HTR-8/SVneo (cell line): ENCODE measurements around the gene SORL1.

Experiments
- DNase-seq: peaks from one replicate; pipeline ENCODE4 v3.0.0; 2011; ENCODE audit warnings: low spot score, mixed read lengths; ENCODE audit not compliant: insufficient read length
- FAIRE-seq: peaks from 2 replicates; lab custom pipeline; 2011; peaks lifted over from hg19 to GRCh38; lab: Jason Lieb, UNC

The SORL1 gene

DNA sequence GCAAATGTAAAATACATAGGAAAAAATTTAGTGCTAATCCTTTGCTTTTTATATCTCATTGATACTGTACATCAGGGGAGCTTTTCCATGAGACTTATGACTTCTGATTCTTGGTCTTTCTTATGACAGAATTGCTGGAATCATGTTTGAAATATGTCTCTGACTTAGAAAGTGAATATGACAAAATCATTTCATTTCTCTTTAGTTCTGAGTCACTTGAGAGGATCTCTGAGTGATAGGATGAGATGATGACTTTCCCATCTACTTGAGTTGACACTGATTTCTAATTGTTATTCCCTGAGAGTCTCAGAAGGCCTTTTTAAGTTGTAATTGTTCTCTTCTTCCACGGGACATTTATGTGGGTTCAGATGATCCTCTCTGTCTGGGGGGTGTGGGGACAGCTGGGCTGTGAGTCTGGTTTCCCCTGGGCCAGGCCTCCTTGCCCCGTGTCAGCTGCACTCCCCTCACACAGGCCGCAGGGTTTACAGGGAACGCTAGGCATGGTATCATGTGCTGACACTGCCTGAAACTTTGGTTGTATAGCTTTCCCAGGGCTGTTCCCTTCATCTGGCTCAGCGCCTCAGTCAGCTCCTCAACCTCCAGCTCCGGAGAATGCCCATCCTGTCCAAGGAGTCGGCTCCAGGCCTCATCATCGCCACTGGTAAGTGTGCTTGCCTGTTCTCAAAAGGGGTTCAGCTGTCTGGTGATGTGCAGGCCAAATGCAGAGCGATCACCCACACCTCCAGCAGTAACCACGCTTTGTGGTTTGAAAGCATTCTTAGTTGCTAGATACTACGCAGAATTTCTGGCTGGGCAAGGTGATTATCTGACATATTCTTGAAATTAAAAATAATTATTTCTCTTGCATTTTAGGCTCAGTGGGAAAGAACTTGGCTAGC, 70.2 kb downstream of the SORL1 start:
- DNase-seq (no peak), FAIRE-seq (no peak)

DNA sequence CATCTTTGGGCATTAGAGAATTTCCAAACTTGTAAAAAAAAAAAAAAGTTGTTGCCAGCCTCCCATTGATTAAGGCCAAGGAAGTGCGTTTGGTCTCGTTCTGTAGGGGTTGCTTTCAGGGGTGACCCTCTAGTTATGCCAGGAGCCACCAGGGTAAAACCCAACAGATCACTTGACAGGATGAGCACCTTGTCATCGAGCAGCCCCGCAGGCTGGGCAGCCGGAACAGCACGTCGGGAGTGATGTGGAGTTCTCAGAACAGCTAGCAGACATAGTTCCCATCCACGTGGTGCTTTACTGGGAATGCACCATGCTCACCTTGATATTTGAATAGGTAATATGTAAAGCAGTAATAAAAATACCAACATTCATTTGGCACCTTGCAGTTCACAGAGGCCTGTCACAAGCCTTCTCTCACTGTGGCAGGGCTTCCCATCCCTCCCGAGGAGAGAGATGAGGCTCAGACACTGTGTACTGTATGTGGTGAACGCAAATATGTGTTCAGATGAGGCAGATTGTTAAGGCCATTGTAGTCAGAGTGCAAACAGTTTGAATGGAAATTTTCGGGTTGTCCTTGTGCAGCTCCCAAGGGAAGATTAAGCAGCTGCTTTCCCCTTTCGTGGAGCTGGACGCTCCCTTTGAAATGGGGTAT, 71.6 kb downstream of the SORL1 start:
- no peak for FAIRE-seq

DNA sequence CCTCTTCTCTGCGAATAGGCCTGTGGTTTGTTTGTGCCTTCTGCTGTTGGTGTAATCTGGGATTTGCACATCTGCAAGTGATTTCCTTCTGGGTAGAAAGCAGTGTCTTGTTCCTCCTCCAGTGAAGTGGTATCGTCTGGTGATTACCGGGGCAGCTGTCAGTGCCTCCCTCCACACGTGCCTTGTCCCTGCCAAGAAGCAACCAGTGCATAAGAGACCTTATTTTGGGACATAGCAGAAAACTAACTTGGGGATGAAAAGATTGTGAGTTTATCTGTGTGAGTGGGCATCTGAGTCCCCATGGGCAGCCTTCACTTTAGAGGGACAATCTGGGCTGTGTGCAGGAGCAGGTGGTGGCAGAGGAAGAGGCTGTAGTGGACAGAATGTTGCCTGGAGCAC, 72.1 kb downstream of the SORL1 start:
- FAIRE-seq (no peak), DNase-seq (no peak)

More for the DNA sequence above, 71.6 kb downstream of the SORL1 start:
- DNase-seq, result no peak

DNA sequence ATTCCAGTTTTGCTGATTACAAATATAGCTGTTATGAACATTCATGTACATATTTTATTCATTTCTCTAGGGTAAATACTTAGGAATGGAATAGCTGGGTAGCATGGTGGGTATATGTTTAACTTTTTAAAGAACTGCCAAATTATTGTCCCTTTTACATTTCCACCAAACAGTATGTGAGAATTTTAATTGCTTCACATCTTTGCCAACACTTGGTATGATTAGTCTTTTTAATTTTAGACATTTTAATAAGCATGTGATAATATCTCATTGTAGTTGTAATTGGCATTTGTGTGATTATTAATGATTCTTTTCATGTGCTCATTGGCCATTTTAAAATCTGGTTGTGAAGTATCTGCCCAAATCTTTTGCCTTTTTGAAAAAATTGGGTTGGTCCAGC, 73.3 kb downstream of the SORL1 start:
- DNase-seq (no peak), FAIRE-seq (no peak)

DNA sequence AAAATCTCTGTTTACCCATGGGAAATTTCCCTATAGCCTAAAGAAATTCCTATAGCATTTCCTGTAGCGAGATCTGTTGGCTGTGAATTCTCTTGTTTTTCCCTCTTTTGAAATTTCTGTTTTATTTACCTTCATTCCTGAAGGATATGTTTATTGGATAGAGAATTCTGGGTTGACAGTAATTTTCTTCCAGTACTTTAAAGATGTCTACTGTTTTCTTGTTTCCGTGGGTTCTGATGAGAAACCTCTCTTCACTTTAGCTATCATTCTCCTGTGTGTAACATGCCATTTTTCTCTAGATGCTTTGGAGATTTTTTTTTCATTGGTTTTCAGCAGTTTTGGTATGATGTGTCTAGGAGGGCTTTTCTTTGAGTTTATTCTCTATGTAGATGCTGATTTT, 78.1 kb downstream of the SORL1 start:
- DNase-seq (no peak), FAIRE-seq (no peak)

DNA sequence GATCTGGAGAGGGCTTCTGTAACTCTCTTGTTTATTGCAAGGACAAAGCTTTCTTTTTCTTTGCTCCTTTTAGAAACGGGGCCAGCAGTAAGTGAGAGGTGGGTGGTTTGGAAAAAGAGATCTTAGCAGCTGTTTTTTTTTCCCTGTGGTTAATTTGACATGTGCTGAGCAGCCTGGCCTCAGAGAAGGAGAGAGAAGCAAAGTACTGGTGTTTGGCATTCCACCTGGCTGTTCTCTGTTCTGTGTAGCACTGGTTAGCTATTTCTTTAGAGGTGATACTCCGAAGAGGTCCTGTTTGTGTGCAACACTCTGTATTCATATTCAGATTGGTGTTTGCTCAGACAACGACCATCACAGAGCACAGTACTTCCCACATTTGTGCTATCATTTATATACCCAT, 81.5 kb downstream of the SORL1 start:
- no peak for DNase-seq
- no peak for FAIRE-seq

DNA sequence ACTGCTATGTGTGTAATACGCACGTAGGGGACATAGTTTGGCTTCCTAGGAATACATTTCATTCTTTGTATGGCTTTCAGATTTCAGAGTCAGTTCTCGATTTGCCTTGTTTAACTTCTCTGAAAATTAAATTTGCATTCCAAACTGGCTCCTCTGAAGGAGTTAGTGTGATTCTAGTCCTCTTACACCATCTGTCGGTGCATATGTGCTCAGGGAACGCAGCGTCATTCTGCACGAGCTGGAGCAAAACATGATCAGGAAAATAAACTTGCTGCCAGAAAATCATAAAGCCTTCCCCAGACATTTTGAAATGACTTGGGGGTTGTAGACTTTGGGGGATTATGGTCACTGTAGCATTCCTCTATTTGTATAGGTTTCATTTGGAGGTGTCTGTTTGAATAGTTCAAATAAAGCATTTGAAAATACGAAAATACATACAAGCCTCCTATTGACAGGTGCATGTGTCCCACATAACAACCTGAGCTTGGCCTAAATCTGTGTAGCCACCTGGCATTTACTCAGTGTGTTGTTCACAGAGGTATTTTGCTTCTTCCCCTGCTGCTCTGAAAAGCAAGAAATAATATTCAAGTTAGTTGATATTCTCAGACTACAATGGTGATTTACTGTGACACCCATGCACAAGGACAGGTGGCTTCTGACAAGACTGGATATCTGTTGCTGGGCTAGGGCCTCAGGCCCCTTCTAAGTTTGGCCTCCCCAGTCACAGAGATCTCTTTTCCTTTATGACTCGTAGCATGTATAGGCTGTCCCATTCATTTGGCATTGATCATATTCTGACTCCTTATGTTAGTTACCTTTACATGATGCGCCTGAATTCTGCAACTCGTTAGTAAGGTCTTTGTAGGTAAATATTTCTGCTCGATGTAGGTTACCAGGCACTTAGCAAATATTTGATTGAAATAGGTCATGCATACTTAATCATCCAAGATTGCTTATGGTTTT, 82.3 kb downstream of the SORL1 start:
- no peak for DNase-seq

DNA sequence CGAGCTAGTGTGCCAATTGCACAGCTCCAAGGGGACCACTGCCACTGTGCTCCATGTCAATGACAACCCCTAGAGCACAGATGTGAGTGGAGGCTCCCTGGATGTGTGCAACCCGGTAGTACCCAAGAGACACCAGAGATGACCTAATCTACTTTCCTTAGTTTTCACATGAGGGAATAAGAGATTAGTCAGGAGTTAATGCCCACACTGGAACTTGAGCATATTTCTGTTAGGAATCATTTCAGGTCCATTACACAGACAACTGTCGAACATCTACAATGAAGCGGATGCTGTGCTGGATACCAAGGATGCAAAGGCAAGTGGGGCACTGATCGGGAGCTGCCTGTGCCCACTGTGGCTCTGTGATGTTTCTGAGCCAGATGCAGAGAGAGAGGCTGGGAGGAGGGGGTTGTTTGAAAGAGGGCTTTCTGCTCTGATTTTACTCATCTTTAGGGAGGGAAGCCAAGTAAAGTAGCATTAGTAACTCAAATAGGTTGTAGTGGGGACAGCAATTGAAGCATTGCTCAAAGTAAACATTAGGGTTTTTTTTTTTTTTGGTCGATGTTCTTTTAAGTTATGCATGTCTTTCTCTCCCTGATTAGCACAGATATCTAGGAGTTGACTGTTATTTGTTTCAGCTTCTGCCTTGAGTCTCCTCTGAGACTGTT, 83.1 kb downstream of the SORL1 start:
- FAIRE-seq (no peak), DNase-seq (no peak)

More for the DNA sequence above, 82.3 kb downstream of the SORL1 start:
- FAIRE-seq, result no peak

DNA sequence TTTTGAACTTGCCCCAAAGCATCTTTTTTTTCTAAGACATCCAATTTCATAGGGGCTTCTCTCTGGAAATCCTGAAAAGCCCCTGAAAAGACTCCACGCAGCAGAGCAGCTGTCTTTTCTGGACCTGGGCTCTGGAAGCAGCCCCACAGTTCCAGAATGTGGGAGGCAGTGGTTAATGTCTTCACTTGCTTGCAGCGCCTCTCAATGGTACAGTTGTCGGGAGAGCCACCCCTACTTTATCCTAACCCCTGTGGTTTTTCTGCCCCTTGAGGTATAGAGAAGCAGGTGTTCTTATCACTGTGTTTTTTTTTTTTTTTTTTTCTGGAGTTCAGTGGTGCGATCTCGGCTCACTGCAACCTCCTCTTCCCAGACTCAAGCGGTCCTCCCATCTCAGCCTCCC, 84.0 kb downstream of the SORL1 start:
- FAIRE-seq, result no peak
- DNase-seq, result no peak

DNA sequence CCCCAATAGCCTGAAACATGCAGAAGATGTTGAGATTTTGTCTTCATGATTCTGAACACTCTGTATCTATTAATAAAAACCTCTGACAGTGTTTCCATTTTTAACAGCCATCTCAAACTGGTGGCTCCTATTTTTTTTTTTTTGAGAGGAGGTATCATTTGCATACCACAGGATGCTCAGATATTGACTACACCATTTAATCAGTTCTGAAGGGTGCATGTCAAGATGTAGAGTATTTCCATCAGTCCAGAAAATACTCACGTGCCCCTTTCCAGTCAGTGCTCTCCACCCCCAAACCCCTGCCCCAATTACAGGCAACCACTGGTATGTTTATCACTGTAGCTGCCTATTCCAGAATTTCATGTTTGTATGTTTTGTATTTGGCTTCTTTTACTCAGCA, 85.9 kb downstream of the SORL1 start:
- no peak for DNase-seq
- no peak for FAIRE-seq

DNA sequence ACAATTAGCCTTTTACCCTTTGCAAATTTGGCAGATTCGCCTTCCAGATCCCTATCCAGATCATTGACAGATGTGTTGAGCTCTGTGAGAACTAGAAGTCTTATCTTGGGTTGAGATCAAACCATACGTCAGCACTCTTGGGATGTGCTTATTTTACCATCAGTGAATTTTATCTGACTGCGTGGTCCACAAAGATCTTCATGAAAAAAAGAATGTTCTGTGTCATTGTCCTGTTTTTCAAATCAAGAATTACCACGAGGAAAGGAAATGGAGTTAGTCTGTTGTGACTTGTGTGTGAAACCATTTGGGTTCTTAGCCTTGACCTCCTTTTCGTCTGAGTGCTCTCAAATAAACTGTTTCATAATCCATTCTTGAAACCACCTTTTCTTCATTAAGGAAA, 86.9 kb downstream of the SORL1 start:
- FAIRE-seq (no peak), DNase-seq (no peak)

DNA sequence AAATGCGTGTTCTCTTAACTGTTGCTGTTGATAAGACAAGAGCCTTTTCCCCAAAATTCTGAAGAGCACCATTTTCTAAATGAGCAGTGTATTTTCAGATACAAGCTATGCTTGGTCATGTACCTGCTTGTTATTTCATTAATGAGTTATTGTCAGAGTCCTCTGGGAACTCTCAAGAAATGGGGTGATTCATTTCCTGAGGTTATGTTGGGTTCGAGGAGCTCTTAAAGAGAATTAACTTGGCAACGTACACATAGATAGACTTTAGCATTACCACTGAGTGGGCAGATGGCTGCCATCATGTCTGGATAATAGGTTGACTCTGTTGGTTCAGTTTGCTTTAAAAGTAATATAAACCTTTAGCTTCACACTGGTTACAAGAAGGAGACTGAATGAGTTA, 88.5 kb downstream of the SORL1 start:
- no peak for FAIRE-seq
- DNase-seq, result no peak

DNA sequence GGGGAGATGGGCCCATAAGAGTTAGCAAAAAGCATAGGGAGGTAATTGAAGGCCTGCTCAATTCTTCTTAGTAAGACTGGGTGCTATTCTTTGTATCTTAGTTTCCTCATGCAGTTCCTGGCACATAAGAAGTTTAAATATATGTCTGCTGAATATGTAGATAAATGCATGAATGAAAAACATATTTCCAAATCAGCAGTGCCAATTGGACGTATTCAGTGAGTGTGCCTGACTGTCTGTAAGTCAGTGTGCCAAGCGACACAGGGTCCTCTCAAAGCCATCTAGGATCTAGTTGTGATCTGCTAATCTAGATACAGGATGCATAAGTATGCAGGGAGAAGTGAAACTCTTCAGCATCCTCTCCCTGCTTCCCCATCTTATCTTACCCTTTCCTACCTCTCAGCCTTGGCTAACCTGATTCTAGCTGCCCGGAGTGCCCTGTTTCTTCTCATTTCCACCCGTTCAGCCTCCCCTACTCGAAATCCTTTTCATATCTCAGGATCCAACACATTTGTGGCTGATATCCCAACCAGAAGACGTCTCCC, 91.8 kb downstream of the SORL1 start:
- no peak for FAIRE-seq
- DNase-seq, result no peak

DNA sequence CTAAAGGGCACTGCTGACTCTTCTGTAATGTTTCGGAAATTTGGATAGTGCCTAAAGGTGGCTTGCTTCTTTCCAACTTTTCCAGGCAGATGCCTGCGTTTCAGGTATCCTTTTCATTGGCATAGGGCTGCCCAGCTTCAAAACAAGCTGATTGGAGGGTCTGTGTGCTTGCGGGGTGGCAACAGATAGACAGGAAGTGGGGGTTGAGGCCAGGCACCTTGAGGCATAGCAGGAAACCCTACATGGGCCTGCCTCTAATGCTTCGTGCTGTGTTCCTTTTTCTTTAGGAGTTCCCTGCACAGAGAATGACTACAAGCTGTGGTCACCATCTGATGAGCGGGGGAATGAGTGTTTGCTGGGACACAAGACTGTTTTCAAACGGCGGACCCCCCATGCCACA, 92.8 kb downstream of the SORL1 start:
- DNase-seq (no peak), FAIRE-seq (no peak)

DNA sequence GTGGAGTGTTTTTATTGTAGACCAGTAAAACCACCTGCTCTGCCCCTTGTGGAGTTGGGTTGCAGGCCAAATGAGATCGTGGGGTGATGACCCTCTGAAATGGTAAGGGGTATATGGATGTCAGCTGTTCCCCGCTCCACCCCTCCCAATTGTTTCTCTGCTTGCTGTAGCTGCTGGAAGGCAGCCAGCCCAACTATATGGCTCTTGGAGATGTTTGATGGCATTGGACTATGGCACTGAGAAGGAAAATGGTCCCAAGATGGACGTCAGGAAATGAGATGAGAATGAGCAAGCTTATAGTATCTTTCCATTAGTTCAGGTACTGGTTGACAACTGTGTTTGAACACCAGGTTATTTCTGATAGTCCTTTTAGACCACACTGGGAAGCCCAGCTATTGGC, 95.5 kb downstream of the SORL1 start:
- DNase-seq (no peak), FAIRE-seq (no peak)

DNA sequence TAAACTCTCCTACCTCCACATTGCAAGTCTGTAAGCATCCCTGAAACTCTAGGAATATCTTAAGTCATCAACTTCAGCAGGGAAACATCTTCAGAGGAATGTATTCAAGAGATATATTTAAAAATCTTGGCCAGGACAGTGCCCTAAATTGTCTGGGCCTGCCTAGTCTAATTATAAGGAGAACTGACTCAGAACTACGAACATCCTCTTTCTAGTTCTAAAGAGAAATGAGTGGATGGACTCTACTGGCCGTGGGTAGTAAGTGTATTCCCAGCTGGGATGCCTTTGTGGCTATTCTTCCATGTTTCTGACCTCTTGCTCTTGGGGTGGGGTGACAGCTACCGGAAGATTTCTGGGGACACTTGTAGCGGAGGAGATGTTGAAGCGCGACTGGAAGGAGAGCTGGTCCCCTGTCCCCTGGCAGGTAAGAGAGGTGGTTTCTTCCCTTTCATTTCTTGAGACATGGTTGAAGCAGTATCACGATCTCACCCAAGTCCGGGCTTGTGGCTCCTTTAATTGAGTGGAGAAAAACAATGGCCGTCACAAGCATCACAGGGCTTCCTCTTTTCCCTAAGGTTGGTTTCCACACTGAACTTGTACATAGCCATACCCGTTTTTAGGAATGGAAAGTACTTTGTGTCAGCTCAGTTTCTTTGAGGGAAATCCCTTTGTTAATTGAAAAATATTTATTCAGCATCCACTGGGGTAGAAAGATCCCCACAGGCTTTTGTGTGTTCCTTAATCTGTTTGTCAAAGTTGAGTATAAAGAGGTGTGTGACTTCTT, 98.3 kb downstream of the SORL1 start:
- no peak for DNase-seq
- no peak for FAIRE-seq

DNA sequence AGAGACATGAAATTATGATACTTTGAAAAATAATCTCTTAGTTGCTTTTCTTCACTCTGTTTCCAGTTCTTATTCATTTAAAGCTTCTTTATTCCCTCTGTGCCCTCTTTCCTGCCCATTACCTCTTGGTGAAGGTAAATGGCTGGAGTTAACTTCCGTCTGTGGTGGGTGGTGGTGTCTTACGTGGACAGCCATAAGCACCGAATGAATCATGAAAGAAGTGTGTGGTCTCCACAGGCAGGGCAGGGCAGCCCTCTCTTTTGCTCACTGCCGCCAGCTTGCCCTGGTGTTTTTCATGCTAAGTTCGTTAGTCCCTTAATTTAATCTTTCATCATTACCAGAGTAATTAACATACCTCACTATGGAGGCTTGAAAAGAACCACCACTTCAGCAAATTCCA, 99.3 kb downstream of the SORL1 start:
- DNase-seq (no peak), FAIRE-seq (no peak)

DNA sequence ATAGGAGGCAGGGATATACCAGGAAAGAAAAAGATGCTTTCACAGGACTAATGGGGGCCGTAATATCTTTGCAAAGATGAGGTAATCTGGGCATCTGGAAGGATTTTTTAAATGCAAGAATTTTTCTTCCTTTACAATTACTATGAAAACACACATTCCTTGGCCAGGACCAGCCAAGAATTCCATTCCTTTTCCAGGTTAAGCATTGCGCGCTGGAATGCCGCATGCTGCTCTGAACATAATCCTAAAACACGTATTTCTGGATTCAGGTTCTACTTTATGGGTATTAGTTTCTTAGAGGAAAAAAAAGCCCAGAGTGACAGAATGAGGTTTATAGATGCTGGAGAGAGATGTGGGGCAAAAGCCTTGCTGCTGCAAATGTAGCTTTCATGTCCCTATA, 100.0 kb downstream of the SORL1 start:
- FAIRE-seq (no peak), DNase-seq (no peak)

DNA sequence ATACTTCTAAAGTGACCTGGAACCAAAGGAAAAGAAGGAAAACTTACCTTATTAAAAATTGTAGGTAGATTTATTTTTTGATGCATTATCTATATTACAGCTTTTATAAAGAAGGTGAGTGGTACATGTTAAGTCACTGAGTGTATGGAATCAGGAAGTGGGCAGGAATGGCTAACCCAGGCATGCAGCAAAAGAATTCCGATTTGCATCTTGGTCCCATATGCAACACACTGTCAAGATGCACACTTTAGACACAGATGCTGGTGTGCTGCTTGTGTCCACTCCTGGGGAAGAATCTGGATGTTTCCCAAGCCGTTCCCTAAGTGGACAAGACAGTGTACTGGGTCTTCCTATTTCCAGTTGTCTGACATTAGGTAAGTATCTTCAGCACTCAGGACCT, 100.5 kb downstream of the SORL1 start:
- no peak for DNase-seq
- FAIRE-seq, result no peak
